CD14-positive monocyte (primary cell): ENCODE results near the gene SLC6A15. TPM values are rescaled to one million over a fixed set of nuclear protein-coding genes. Genes with fewer than 3 reads are reported as not detected.

Experiments
- DNase-seq, 3 donors: peaks; one replicate each; pipeline ENCODE4 v3.0.0-alpha.2; 2011 to 2022
- H2AFZ ChIP-seq: 2 replicates; pipeline ENCODE4 v1.6.0; 2012; ENCODE audit warnings: mild to moderate bottlenecking, low read depth, low read length, inconsistent platforms; ENCODE audit not compliant: insufficient read depth, poor library complexity, severe bottlenecking
- H3K27ac ChIP-seq, 2 donors: 1 replicate in 1 of 2; 2 replicates in 1 of 2; pipeline ENCODE4 v1.5.1; 2012 to 2013; ENCODE audit warnings: low read length in 2 of 2, control low read depth in 1 of 2, inconsistent platforms in 1 of 2, low read depth in 1 of 2, mild to moderate bottlenecking in 1 of 2
- H3K27me3 ChIP-seq, 2 donors: one replicate each; pipeline versions ENCODE4 v1.6.0 to v1.6.1; 2011 to 2013; ENCODE audit warnings: low read length in 2 of 2; ENCODE audit not compliant: control insufficient read depth in 2 of 2, insufficient read depth in 2 of 2
- H3K36me3 ChIP-seq, 2 donors: replicated peaks in 1 of 2; 1 replicate in 1 of 2; 2 replicates in 1 of 2; pipeline versions ENCODE4 v1.5.1 to v1.6.1; 2012 to 2013; ENCODE audit warnings: low read length in 2 of 2, control low read depth in 1 of 2, inconsistent platforms in 1 of 2, mild to moderate bottlenecking in 1 of 2; ENCODE audit not compliant: insufficient read depth in 2 of 2, control insufficient read depth in 1 of 2
- H3K4me1 ChIP-seq, 2 donors: 1 replicate in 1 of 2; 2 replicates in 1 of 2; pipeline versions ENCODE4 v1.5.1 to v1.6.1; 2012 to 2013; ENCODE audit warnings: low read length in 2 of 2, control low read depth in 1 of 2, inconsistent platforms in 1 of 2, mild to moderate bottlenecking in 1 of 2, moderate library complexity in 1 of 2; ENCODE audit not compliant: insufficient read depth in 2 of 2, control insufficient read depth in 1 of 2
- H3K4me2 ChIP-seq: replicated peaks from 2 replicates; pipeline ENCODE3; 2012; ENCODE audit warnings: low read length, moderate library complexity, mild to moderate bottlenecking; ENCODE audit not compliant: poor library complexity, severe bottlenecking; ENCODE audit errors: extremely low read depth
- H3K4me3 ChIP-seq, 3 experiments: fragments of 200-600 bp in 1 of 3; sonication (generic) in 1 of 3; replicated peaks in 1 of 3; 1 replicate in 2 of 3; 2 replicates in 1 of 3; pipeline ENCODE4 v1.5.1; 2011 to 2013; ENCODE audit warnings: low read length in 3 of 3, mild to moderate bottlenecking in 3 of 3, control low read depth in 2 of 3, low read depth in 2 of 3, inconsistent platforms in 1 of 3, moderate library complexity in 1 of 3
- H3K79me2 ChIP-seq: 2 replicates; pipeline ENCODE4 v1.6.0; 2012; ENCODE audit warnings: mild to moderate bottlenecking, control low read depth, inconsistent platforms, low read length, moderate library complexity; ENCODE audit not compliant: insufficient read depth
- H3K9ac ChIP-seq: 2 replicates; pipeline ENCODE4 v1.6.0; 2017; ENCODE audit warnings: low read length, mild to moderate bottlenecking; ENCODE audit not compliant: insufficient read depth, poor library complexity, severe bottlenecking
- H3K9me3 ChIP-seq, 2 donors: replicated peaks in 1 of 2; 1 replicate in 1 of 2; 2 replicates in 1 of 2; pipeline versions ENCODE4 v1.5.1 to v1.6.1; 2012 to 2013; ENCODE audit warnings: low read length in 2 of 2, control low read depth in 1 of 2; ENCODE audit not compliant: control insufficient read depth in 1 of 2, insufficient read depth in 1 of 2
- H4K20me1 ChIP-seq: 2 replicates; pipeline ENCODE4 v1.6.0; 2012; ENCODE audit warnings: mild to moderate bottlenecking, low read length, control low read depth, moderate library complexity; ENCODE audit not compliant: insufficient read depth
- H3K27ac Mint-ChIP-seq, 7 donors: one replicate each; pipeline ENCODE4 v1.8.0; 2020; ENCODE audit warnings: mild to moderate bottlenecking in 7 of 7, mixed read lengths in 7 of 7, moderate library complexity in 6 of 7, inconsistent platforms in 2 of 7
- H3K27me3 Mint-ChIP-seq, 3 donors: one replicate each; pipeline ENCODE4 v1.8.0; 2021 to 2022; ENCODE audit warnings: low read depth in 3 of 3, mild to moderate bottlenecking in 3 of 3, mixed read lengths in 3 of 3, moderate library complexity in 3 of 3, inconsistent platforms in 1 of 3
- H3K36me3 Mint-ChIP-seq, 2 donors: one replicate each; pipeline ENCODE4 v1.8.0; 2020; ENCODE audit warnings: mixed read lengths in 2 of 2, inconsistent platforms in 1 of 2, mild to moderate bottlenecking in 1 of 2
- H3K4me1 Mint-ChIP-seq: one replicate; pipeline ENCODE4 v1.8.0; 2020; ENCODE audit warnings: mild to moderate bottlenecking, mixed read lengths
- H3K4me3 Mint-ChIP-seq, 2 donors: one replicate each; pipeline ENCODE4 v1.8.0; 2020; ENCODE audit warnings: mild to moderate bottlenecking in 2 of 2, mixed read lengths in 2 of 2, moderate library complexity in 1 of 2
- H3K9me3 Mint-ChIP-seq, 7 donors: one replicate each; pipeline ENCODE4 v1.8.0; 2020 to 2022; ENCODE audit warnings: mixed read lengths in 7 of 7, mild to moderate bottlenecking in 6 of 7, moderate library complexity in 6 of 7, inconsistent platforms in 2 of 7
- CTCF ChIP-seq: fragments of 200-600 bp; IDR thresholded peaks from one replicate; pipeline ENCODE4 v1.8.0; 2022; ENCODE audit warnings: antibody characterized with exemption, mild to moderate bottlenecking
- WGBS: methylation state at CpG from one replicate; pipeline ENCODE4 v1.1.5; 2013; ENCODE audit warnings: missing lambda C conversion rate; ENCODE audit not compliant: insufficient coverage; 5-methylcytosine and 5-hydroxymethylcytosine counted together
- intact Hi-C, 2 donors: fragments of 100-400 bp; cut with micrococcal nuclease; formaldehyde crosslinking; loops; one replicate each; pipeline versions ENCODE4 v1.15.0 to v1.15.1; 2023
- polyA plus RNA-seq, 3 donors: library from polyadenylated mRNA; depleted of rRNA in 1 of 3; unstranded in 2 of 3; stranded (reverse) in 1 of 3; fragments of 300-500 nt in 2 of 3; fragments of >200 nt in 1 of 3; fragmentation: Illumina TruSeq in 2 of 3; gene quantifications; 1 replicate in 2 of 3; 2 replicates in 1 of 3; pipeline ENCODE4 v1.2.3, GENCODE V29; 2012 to 2021

SLC6A15 gene
- polyA plus RNA-seq, 3 donors, result not detected

GRCh38 chr12:84910549-84911241 is 1.9 kb downstream of the SLC6A15 start:
- Histone ChIP-seq H3K4me2 (peak overlapping the region; percentile 30), H3K4me1 (peaks cover 0 to 4% of the 10 kb centered on the region in 2 donors), H3K9ac (no peak overlapping the region), H3K79me2 (no peaks in the 10 kb centered on the region), H3K27ac (no peak overlapping the region), H3K36me3 (no peaks in the 10 kb centered on the region), H3K9me3 (peaks cover 6 to 19% of the 10 kb centered on the region in 2 donors), H2AFZ (no peak overlapping the region), H3K4me3 (peak overlapping the region in 1 of 3 experiments; percentile 39), H3K27me3 (peaks cover 30 to 56% of the 10 kb centered on the region in 2 donors), H4K20me1 (no peaks in the 10 kb centered on the region)
- Mint-ChIP-seq H3K27ac (no peak overlapping the region), H3K4me1 (peaks cover 13% of the 10 kb centered on the region), H3K36me3 (no peaks in the 10 kb centered on the region), H3K9me3 (peaks cover 0 to 18% (median 8%) of the 10 kb centered on the region in 7 donors), H3K27me3 (peaks cover 41 to 56% (median 45%) of the 10 kb centered on the region in 3 donors), H3K4me3 (peak overlapping the region in 1 of 2 donors; percentile 71)
- intact Hi-C loops, result no loop called here
- WGBS, result 16% methylated on average over 7 of the region's 21 CpGs
- TF ChIP-seq CTCF, result no peak
- no peak for DNase-seq

- intact Hi-C loops, result no loop called here
- Histone ChIP-seq H3K4me1 (no peaks in the 10 kb centered on the region), H3K79me2 (no peaks in the 10 kb centered on the region), H3K4me2 (no peak overlapping the region), H4K20me1 (no peaks in the 10 kb centered on the region), H3K27me3 (peaks cover 0 to under 1% of the 10 kb centered on the region in 2 donors), H3K9me3 (no peaks in the 10 kb centered on the region), H3K4me3 (no peak overlapping the region), H3K9ac (no peak overlapping the region), H2AFZ (no peak overlapping the region), H3K36me3 (no peaks in the 10 kb centered on the region), H3K27ac (no peak overlapping the region)
- H3K27ac Mint-ChIP-seq, result no peak overlapping the region
- no peaks in the 10 kb centered on the region for H3K4me1 Mint-ChIP-seq
- H3K9me3 Mint-ChIP-seq, result no peaks in the 10 kb centered on the region
- no peak for DNase-seq
- TF ChIP-seq CTCF, result no peak
- no CpG with 5 or more reads among the region's 2 CpGs for WGBS
- peaks cover 0 to 8% (median under 1%) of the 10 kb centered on the region in 3 donors for H3K27me3 Mint-ChIP-seq
- no peaks in the 10 kb centered on the region for H3K36me3 Mint-ChIP-seq
- no peak overlapping the region for H3K4me3 Mint-ChIP-seq
Measured at GRCh38 chr12:84904051-84904450, 8.5 kb downstream of the SLC6A15 start.
